GM19438 (cell line): Measurements from ENCODE around the gene LHFPL2.

ENCODE experiments used
- ATAC-seq: cut with Tn5 transposase; IDR thresholded peaks from one replicate; pipeline ENCODE4 v1.9.1; 2021; ENCODE audit warnings: low read depth; ENCODE audit not compliant: unreplicated experiment

Gene LHFPL2

GRCh38 chr5:78509145-78509865 lies 139.3 kb downstream of the LHFPL2 start:
- ATAC-seq: no peak

- no peak for ATAC-seq
These were observed 140.3 kb downstream of the LHFPL2 start for GRCh38 chr5:78508186-78508765.

- ATAC-seq: no peak
These were observed 141.0 kb downstream of the LHFPL2 start for GRCh38 chr5:78507531-78507930.

- no peak for ATAC-seq
These were observed 142.1 kb downstream of the LHFPL2 start for GRCh38 chr5:78506261-78507024.

GRCh38 chr5:78505860-78506259 lies 142.7 kb downstream of the LHFPL2 start:
- no peak for ATAC-seq

- no peak for ATAC-seq
These were observed 143.6 kb downstream of the LHFPL2 start for GRCh38 chr5:78504704-78505677.

- no peak for ATAC-seq
These were observed 144.5 kb downstream of the LHFPL2 start for GRCh38 chr5:78503958-78504653.

- no peak for ATAC-seq
These were observed 146.9 kb downstream of the LHFPL2 start for GRCh38 chr5:78501411-78502352.

- no peak for ATAC-seq
These were observed 147.7 kb downstream of the LHFPL2 start for GRCh38 chr5:78500871-78501270.

- ATAC-seq: no peak
These were observed 148.5 kb downstream of the LHFPL2 start for GRCh38 chr5:78500028-78500427.

- no peak for ATAC-seq
These were observed 149.1 kb downstream of the LHFPL2 start for GRCh38 chr5:78499485-78499884.

- ATAC-seq: peak; percentile 68
These were observed 150.7 kb downstream of the LHFPL2 start for GRCh38 chr5:78497573-78498533.

GRCh38 chr5:78496373-78496772 lies 152.2 kb downstream of the LHFPL2 start:
- ATAC-seq: no peak

- no peak for ATAC-seq
These were observed 152.8 kb downstream of the LHFPL2 start for GRCh38 chr5:78495800-78496199.

GRCh38 chr5:78492650-78493049 lies 155.9 kb downstream of the LHFPL2 start:
- no peak for ATAC-seq

- ATAC-seq: no peak
These were observed 156.3 kb downstream of the LHFPL2 start for GRCh38 chr5:78492224-78492623.

GRCh38 chr5:78490709-78491485 lies 157.7 kb downstream of the LHFPL2 start:
- no peak for ATAC-seq
